ENCODE results near the gene L1CAM.

- TF ChIP-seq GATA2 (IDR thresholded peaks at IDR 0.05; ENCODE audit: low read depth, low read length) (no peak), GATA3 (IDR thresholded peaks at IDR 0.05; ENCODE audit: low read depth, low read length) (no peak)
These were observed 59.0 kb downstream of the L1CAM start for GRCh38 chrX:153827016-153827415.

Measured in SH-SY5Y (cell line).